ENCODE data around the gene KNDC1.
"Not testable (repeated sequence)": the region's sequence is repeated elsewhere in the genome, so short reads cannot be mapped to it uniquely, and the experiment has no call there.

KNDC1 gene

GRCh38 chr10:133224076-133224475, 64.1 kb downstream of the KNDC1 start:
- DNase-seq: no peak

DNA sequence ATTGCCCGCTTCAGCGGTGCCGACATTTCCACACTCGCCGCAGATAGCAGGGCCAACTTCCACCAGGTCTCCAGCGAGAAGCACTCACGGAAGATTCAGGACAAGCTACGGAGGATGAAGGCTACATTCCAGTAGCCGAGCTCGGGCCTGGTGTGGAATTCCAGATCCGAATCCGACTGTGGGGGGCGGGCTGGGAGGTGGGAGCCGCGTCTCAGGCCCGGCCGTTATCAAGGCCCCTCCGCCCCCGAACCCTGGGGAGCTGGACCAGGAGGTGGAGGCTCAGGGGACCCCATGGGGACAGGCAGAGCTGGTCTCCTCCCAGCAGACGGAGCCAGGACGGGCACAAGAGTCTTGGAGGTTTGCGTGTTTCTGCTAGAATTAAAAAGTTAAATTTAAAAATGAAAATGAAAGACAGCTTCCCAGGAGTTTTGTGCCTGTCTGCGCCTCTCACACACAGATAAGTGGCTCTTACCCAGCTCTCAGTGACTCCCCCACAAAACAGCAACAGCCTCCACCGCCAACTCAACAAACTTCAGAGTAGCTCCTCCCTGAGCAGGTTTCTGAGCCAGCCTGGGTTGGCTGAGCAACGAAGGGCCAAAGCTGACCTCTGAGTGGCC, 64.8 kb downstream of the KNDC1 start:
- peak in 2 of 14 donors; percentile 31 to 44 for DNase-seq

GRCh38 chr10:133225707-133226191, 65.7 kb downstream of the KNDC1 start:
- DNase-seq: peak in 5 of 14 donors; percentile 19 to 66 (median 38)

- peak in 1 of 14 donors; percentile 30 for DNase-seq
Observed at GRCh38 chr10:133226251-133226808, 66.3 kb downstream of the KNDC1 start.

DNA sequence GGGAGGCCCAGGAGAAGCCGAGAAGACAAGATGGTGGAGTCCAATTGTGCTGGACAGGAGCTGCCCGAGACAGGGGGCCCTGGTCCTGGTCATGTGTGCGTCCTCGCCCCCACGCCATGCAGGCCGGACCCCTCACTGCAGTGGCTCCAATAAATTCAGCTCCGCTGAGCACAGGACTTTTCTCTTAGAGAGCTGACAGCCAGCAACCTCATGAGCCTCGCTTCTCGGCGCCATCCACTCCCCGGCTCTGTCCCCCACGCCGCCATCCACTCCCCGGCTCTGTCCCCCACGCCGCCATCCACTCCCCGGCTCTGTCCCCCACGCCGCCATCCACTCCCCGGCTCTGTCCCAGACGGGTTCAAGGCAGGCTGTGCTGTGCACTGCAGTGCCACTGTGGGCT, 67.2 kb downstream of the KNDC1 start:
- no peak for DNase-seq

DNA sequence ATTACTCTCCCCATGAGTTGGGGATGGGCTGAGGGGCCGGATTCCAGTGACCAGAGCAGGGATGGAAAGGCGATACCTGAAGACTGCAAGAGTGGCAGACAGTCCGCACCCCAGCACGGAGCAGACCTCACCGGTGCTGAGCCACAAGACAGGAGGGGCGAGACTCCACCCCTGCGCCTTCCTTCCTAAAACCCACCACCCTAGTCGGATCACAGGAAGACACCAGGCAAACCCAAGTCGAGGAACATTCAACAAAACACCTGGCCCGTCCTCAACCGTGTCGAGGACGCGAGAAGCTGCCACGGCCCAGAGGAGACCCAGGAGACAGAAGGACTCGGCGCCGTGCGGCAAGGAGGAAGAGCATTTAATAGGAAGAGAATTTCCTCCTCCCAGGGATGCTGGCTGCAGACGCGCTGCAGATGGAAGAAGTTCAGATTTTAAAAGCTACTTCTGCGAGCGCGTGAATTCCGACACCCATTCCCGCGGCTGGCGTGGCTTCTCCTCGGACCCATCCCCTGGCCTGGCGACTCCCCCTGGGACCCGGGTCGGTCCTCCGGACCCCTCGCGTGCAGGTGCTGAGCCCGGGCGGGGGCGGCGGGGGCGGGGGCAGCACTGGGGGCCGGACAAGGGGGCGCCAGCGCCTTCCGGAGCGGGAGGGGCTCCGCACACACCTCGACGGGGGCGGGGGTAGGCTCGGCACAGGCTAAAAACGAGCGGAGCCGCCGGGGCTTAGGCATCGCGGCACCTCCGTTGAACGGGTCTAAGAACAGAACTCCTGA, 69.4 kb downstream of the KNDC1 start:
- no peak for DNase-seq

DNA sequence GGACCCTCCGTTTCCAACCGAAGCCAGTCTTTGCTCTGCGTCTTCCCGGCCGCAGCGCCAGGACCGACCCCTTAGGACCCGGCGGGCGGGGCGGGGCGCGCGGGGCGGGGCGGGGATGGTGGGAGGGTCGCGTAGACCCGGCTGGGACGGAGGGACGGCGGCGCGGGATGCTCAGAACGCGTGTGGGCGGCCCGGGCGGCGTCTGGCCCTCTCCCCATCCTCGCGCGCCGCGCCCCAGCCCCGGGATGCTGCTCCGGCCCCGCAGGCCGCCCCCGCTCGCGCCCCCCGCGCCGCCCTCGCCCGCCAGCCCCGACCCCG, 70.0 kb downstream of the KNDC1 start, which contains the start of gene UTF1:
TSS of gene UTF1 (plus strand) at position 174 of the 318 bp plus-strand sequence. CDS start at position 246, 72 bp downstream.
- DNase-seq: no peak

GRCh38 chr10:133230387-133231195, 70.6 kb downstream of the KNDC1 start:
- no peak for DNase-seq

DNA sequence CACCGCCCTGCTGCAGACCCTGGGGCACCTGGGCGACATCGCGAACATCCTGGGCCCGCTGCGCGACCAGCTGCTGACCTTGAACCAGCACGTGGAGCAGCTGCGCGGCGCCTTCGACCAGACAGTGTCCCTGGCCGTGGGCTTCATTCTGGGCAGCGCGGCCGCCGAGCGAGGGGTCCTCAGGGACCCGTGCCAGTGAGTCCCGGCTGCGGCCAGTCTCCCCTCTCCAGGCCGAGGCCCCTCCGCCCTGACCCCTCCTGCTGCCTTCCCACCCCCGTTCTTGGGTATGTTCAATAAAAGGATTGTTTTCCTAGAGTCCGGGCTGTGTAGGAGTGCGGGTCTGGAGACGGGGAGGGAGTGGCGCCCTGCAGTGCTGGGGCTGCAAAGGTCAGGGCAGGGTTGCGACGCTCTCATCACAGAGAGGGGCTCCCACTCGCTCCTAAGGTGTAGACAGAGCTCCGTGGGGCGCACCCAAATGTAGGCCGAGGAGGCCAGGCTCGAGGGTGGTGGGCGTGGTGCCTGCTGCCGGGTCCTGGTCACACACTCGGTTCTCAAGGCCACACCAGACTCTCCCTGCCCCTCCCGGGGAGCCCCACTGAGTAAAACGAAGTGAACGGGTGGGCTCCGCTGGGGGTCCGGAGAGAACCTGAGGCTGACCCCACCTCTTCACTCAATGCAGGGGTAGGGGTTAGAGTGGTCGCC, 71.4 kb downstream of the KNDC1 start:
- DNase-seq: no peak

- no peak for DNase-seq
Observed at GRCh38 chr10:133231946-133232574, 72.0 kb downstream of the KNDC1 start.

DNA sequence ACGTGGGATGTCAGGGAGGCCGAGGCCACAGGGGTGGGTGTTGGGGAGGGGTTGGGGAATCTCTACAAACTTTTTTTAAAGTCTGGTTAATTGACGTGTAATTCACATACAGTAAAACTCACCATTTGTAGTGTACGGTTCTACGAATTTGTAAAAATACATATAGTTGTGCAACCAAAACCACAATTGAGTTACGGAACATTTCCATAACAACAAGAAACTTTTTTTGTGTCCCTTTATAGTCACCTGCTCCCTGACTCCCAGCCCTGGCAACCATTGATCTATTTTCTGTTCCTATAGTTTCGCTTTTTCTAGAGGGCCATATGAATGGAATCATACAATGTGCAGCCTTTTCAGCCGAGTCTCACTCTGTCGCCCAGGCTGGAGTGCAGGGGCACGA, 74.8 kb downstream of the KNDC1 start:
- DNase-seq: not testable (repeated sequence)

DNA sequence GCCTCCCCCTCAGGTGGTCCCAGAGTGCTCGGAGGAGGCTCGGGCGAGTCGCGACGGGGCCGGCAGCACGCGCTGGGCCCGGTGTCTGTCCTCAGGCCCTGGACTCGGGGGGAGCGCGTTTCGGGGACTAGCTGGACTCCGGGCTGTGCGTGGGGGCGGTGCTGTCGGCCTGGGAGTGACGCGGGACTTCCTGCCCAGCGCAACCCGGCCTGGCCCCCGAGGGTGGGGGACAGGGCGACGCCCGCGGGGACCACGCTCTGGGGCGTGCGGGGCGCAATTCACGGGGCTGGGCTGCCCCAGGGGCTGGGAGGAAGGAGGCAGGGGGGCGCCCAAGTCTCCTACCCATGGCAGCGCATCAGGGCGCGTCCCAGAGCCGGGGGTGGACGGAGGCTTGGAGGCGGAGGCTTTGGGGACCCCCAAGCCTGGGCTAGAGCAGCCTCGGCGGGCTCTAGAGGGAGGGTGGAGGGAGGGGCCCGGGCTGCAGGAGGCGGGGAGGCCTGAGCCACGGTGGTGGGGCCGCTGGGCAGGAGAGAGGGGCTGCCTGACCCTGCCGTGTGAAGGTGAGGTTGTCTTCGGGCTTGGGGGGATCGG, 75.3 kb downstream of the KNDC1 start:
- no peak for DNase-seq

GRCh38 chr10:133235932-133236331, 75.9 kb downstream of the KNDC1 start:
- DNase-seq: no peak

DNA sequence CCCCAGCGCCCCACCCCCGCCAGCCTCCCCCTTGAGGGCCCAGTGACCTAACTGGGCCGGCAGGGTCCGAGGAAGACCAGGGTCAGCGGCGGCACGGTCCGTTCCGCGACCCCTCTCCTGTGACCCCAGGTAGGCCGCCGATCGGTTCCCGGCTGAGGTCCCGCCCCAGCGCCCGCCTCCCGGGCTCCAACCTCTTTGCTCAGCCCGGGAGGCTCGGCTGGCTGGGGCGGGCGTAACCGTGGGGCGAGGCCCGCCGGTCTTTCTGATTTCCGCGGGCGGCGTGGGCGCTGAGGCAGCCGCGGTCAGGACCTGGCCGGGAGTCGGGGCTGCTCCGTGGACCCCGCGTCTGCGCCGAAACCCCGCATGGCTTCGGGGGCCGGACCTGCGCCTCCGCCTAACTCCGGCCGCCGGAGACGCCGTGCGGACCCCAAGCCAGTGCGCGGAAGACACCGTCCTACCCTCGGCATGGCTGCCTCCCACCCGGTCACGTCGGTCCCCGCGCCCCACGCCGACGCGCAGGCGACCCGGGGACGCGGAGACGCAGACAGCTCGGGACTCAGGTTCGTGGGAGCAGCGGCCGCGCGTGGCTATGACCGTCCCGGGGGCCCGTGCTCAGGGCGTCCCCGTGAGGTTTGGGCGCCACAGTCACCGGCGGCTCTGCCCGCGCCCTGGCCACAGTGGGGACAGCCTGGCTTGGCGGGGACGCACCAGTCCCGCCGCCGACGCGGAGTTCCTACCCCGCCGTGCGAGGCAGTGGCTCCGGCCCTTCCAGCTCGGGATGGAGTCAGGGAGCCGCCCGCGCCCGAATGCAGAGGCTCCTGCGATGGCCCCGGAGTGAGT, 76.6 kb downstream of the KNDC1 start:
- no peak for DNase-seq

DNA sequence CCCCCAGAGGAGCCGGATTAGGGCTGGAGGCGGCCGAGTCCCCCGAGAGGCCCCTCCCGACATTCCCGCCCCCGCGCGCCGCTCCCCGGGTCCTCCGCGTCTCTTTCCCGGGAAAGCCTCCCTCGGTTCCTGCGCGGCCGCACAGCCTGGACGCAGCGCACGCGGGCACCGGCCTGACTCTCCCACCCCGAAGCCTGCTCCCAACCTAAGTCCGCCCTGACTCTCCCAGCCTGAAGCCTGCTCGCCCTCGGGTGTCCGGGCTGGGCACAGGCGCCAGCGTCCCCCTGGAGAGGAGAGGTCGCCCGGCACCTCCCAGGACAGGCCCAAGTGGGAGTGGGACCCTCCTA, 77.2 kb downstream of the KNDC1 start:
- no peak for DNase-seq

DNA sequence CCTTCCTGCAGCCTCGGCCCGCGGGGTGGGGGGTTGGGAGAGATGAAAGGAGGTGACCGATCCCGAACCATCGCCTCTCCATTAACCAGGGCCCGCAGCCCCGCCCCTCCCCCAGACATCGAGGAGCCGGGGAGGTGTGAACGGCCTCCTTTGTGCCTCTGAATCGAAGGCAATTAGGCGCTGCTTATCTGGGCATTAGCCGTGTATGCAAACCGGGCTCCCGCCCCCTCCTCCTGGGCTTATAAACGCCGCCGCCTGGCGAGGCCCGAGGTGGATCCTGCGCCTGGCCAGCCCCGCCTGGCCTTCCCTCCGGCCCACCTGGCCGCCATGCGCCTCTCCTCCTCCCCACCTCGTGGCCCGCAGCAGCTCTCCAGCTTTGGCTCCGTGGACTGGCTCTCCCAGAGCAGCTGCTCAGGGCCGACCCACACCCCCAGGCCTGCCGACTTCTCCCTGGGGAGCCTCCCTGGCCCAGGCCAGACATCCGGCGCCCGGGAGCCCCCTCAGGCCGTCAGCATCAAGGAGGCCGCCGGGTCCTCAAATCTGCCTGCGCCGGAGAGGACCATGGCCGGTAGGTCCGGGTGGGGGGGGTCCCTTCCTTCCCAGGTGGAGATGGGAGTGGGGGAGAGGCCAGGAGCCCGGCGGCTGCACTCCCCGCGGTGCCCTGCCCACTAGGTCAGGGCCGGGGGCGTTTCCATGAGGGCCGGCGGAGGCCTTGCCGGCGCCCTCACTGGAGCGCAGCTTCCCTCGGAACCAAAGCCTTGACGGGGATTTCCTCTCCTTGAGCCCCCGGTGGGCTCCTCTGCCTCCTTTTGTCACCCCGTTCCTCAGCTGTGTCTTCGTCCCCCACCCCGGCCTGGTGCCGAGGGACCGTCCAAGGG, 77.8 kb downstream of the KNDC1 start, which contains the start of gene VENTX:
TSS of gene VENTX (plus strand) at position 268 of the 878 bp plus-strand sequence. CDS start at position 328, 60 bp downstream.
- no peak for DNase-seq

DNA sequence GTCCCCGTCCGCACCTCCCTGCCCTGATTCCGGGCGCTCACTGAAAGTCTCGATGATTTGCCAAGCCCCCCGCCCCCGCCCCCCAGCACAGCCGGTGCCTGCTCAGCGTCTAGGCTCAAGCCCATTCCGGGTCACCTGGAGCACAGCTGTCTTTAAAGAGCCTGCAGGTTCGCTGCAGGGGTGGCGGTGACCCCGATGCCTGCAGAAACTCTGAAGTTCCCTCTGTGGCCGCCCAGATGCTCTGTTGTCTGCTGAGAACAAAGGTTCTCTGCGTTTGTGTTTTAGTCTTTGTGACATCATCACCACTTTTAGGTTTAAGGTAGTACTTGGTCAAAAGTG, 78.4 kb downstream of the KNDC1 start:
- no peak for DNase-seq

- no peak for DNase-seq
Observed at GRCh38 chr10:133239990-133240389, 80.0 kb downstream of the KNDC1 start.

DNA sequence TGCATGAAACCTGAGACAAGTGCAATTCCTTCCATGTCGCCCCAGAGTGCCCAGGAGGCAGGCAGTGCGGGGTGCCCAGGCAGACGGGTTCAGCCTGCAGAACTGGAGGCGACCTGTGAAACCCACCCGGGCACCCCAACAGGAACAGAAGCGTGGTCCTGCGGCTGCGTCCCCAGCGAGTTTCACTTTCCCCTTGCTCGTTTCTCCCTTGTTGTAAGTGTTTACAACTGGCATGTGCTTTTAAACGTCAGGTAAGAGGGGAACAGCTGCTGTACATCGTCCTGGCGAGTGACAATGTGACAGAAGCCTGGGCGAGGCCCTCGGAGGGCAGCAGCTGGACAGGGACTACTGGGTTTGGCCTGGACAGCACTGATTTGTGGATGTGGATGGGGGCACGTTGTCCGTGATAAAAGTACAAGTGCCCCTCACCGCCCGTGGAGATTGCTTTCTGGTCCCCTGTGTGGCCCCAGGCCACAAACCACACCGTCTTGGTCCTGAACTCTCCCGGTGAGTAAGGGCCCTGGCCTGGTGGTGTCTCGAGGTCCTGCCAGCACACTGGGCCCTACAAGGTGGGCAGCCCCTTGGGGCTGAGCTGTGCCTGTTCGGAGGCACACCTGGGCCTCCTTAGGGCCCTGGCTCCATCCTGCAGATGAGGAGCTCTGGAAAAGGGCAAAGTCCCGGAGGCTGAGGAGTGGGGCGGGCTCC, 81.6 kb downstream of the KNDC1 start:
- DNase-seq: no peak

All from C1 segment of cervical spinal cord (tissue), 14 donors.